PC-9 (cell line): ENCODE results near the gene ALG11.

Experiments
- EZH2 ChIP-seq: fragments of 200-600 bp; sonication (generic); IDR thresholded peaks from 2 replicates; pipeline ENCODE4 v1.8.0; 2017; ENCODE audit warnings: antibody characterized with exemption, low read depth
- TF ChIP-seq, protein P1 (sequence below): fragments of 200-600 bp; sonication (generic); conservative IDR thresholded peaks from 2 replicates; pipeline ENCODE4 v1.6.1; 2017; ENCODE audit warnings: mixed run types, antibody characterized with exemption, mild to moderate bottlenecking, moderate library complexity

DNA sequence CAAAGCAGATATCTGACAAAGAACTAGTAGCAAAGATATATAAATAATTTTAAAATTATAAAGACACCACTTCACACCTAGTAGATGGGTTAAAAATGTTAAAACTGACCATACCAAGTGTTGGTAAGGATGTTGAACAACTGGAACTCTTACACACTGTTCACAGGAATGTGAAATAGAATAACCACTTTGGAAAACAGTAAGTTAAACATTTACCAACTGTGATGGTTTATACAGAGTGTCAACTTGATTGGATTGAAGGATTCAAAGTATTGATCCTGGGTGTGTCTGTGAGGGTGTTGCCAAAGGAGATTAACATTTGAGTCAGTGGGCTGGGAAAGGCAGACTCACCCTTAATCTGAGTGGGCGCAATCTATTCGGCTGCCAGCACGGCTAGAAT lies 31.5 kb downstream of the ALG11 start:
- TF ChIP-seq, protein P1, sequence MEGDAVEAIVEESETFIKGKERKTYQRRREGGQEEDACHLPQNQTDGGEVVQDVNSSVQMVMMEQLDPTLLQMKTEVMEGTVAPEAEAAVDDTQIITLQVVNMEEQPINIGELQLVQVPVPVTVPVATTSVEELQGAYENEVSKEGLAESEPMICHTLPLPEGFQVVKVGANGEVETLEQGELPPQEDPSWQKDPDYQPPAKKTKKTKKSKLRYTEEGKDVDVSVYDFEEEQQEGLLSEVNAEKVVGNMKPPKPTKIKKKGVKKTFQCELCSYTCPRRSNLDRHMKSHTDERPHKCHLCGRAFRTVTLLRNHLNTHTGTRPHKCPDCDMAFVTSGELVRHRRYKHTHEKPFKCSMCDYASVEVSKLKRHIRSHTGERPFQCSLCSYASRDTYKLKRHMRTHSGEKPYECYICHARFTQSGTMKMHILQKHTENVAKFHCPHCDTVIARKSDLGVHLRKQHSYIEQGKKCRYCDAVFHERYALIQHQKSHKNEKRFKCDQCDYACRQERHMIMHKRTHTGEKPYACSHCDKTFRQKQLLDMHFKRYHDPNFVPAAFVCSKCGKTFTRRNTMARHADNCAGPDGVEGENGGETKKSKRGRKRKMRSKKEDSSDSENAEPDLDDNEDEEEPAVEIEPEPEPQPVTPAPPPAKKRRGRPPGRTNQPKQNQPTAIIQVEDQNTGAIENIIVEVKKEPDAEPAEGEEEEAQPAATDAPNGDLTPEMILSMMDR = no peak
- TF ChIP-seq EZH2 = no peak
